C4-2B (cell line): Measurements from ENCODE around the gene CRAMP1.

Experiments
- H3K27ac ChIP-seq: fragments of 450-650 bp; 2 replicates; pipeline ENCODE4 v1.5.1; 2017
- ZFX ChIP-seq: fragments of 450-650 bp; IDR thresholded peaks from 2 replicates; pipeline ENCODE4 v1.6.1; 2017
- TF ChIP-seq, protein P1 (sequence below): fragments of 450-650 bp; conservative IDR thresholded peaks from 2 replicates; pipeline ENCODE4 v1.5.1; 2017; ENCODE audit warnings: mild to moderate bottlenecking

CRAMP1 gene

GRCh38 chr16:1613728-1614455 is 1.7 kb downstream of the CRAMP1 start:
- peak overlapping the region; percentile 82 for H3K27ac ChIP-seq

DNA sequence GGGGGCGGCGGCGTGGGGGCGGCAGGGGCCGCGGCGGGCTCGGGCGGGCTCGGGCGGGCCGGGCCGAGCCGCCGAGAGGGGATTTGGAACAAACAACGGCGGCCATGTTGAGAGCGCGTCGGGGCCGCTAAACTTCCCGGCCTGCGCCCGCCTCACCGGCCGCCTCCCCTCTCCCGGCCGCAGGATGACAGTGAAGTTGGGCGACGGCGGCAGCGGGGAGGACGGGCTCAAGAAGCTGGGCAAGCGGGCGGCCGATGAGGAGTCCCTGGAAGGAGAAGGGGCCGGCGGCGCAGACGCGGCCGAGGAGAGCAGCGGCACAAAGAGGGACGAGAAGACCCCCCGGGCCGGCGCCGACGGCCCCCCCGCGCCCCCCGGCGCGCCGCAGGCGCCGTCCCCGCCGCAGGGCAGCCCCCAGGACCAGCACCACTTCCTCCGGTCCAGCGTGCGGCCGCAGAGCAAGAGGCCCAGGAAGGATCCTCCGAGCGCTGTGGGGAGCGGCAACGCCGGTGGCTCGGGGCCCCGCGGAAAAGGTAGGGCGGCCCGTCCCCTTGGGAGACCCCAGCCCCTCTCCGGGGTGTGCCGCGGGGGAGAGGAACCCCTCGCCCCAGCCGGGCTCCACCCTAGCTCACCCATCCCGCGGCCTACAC is 2.4 kb downstream of the CRAMP1 start:
- peak overlapping the region; percentile 82 for H3K27ac ChIP-seq

More at GRCh38 chr16:1613728-1614455, 1.7 kb downstream of the CRAMP1 start:
- TF ChIP-seq, protein P1, sequence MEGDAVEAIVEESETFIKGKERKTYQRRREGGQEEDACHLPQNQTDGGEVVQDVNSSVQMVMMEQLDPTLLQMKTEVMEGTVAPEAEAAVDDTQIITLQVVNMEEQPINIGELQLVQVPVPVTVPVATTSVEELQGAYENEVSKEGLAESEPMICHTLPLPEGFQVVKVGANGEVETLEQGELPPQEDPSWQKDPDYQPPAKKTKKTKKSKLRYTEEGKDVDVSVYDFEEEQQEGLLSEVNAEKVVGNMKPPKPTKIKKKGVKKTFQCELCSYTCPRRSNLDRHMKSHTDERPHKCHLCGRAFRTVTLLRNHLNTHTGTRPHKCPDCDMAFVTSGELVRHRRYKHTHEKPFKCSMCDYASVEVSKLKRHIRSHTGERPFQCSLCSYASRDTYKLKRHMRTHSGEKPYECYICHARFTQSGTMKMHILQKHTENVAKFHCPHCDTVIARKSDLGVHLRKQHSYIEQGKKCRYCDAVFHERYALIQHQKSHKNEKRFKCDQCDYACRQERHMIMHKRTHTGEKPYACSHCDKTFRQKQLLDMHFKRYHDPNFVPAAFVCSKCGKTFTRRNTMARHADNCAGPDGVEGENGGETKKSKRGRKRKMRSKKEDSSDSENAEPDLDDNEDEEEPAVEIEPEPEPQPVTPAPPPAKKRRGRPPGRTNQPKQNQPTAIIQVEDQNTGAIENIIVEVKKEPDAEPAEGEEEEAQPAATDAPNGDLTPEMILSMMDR, result no peak
- TF ChIP-seq ZFX, result 0 out of 2 replicates have a peak, but pooled peaks have one; percentile 45

GRCh38 chr16:1615761-1616160 is 3.6 kb downstream of the CRAMP1 start:
- TF ChIP-seq, protein P1, result no peak
- no peak for TF ChIP-seq ZFX
- no peak overlapping the region for H3K27ac ChIP-seq

More for the DNA sequence above, 2.4 kb downstream of the CRAMP1 start:
- TF ChIP-seq ZFX, result peak; percentile 36; the same call in 1 of the 2 replicates
- TF ChIP-seq, protein P1, result no peak

- no peak for TF ChIP-seq ZFX
- TF ChIP-seq, protein P1, result no peak
- no peak overlapping the region for H3K27ac ChIP-seq
Observed at GRCh38 chr16:1619976-1620375, 7.8 kb downstream of the CRAMP1 start.

DNA sequence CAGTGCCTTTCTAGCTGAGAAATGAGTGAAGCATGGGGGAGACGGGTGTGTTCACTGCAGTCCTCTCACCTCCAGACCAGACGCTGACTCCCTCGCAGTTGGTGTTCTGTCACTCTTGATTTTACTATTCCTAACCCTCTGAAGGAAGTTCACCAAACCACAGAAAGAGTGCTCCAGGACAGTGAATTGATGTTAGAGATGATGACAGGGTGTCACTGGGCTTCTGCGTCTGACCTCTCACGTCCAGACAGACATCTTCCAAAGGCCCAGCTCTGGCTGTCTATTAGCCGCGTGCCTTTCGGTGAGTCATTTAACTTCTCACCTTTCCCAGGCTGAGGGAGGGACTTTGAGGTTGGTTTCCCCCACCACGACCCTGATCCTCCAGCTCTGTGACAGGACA is 8.2 kb downstream of the CRAMP1 start:
- TF ChIP-seq, protein P1, result no peak
- TF ChIP-seq ZFX, result no peak
- H3K27ac ChIP-seq, result no peak overlapping the region

- no peak overlapping the region for H3K27ac ChIP-seq
- no peak for TF ChIP-seq ZFX
- TF ChIP-seq, protein P1, result no peak
Observed at GRCh38 chr16:1621851-1622250, 9.7 kb downstream of the CRAMP1 start.

- TF ChIP-seq, protein P1, result no peak
- no peak for TF ChIP-seq ZFX
- no peak overlapping the region for H3K27ac ChIP-seq
Observed at GRCh38 chr16:1626327-1626726, 14.2 kb downstream of the CRAMP1 start.
